Activated naive CD4-positive, alpha-beta T cell treated with Interleukin-2 at 50 U/mL for 16 hours (primary cell): ENCODE measurements around the gene BPTF.
"Not testable (repeated sequence)": the region's sequence is repeated elsewhere in the genome, so short reads cannot be mapped to it uniquely, and the experiment has no call there.

Experiments
- DNase-seq: peaks from one replicate; pipeline ENCODE4 v3.0.0-alpha.2; 2020

The BPTF gene

DNA sequence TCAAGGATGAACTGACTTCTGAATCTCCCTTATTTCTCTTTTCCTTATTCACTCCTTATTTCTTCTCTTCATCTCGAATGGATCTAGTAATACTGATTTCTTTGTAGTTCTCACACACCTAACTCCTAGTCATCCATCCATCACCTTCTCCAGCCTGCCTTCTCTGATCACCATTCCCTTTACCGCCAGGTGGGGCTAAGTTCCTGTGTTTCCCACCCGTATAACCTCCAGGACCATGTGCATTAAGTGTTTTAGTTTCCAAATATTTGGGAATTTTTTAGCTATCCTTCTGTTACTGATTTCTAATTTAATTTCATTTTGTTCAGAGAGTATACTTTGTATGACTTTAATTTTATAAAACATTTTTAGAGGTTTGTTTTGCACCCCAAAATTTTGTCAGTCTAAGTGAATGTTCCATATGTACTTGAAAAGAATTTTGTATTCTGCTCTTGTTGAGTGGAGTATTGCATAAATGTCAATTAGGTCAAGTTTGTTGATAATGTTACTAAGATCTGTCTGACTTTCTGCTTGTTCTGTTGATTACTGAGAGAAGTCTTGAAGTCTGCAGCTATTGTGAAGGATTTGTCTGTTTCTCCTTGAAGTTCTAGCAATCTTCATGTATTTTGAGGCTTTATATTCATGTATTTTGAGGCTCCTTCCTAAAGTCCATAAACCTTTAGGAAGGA lies 8.8 kb downstream of the BPTF start:
- no peak for DNase-seq

DNA sequence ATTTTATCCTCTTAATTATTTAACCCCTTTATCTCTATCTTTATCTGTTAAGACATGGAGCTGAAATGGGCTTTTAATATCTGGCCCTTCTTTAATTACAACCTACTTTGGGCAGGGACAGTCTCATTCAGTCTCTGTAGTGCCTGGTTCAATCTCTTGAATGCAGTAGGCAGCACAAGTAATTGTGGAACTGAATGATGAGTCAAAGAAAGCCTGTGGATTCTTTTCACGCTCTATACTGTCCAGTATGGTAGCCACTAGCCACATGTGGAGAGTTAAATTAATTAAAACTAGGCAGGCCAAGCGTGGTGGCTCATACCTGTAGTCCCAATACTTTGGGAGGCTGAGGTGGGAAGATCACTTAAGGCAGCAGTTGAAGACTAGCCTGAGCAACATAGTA lies 9.3 kb downstream of the BPTF start:
- no peak for DNase-seq

DNA sequence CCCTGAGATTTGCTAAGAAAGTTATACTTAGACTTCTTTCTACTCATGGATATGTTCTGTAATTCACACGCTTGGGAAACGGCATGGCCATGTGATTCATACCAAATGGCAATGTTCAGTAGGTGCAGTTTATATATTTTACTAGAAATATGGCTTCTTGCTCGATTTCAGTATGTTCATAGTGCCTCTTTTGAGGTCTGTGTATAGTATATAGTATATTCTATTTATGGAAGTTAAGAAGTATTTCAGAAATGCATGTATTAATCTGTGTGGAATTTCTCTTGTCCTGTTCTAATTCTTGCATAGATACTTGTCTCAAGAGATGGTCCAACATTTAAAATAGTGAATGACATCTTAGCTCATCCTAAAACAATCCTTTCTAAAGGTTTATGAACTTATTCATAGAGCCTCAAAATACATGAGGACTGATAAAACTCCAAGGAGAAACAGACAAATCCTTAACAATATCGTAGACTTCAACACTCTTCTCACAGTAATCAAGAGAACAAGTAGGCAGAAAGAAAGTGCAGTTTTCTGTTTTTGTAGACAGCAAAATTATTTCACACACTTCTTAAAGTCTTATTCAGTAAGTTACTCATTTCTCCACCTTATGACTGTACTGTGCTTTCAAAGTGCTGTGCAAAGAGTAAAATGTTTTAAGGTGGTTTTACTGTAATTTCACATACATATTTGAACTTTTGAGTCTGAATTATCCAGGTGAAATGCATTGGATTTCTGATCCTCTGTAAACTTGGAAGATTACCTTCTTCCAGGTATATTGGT lies 11.1 kb downstream of the BPTF start:
- no peak for DNase-seq

DNA sequence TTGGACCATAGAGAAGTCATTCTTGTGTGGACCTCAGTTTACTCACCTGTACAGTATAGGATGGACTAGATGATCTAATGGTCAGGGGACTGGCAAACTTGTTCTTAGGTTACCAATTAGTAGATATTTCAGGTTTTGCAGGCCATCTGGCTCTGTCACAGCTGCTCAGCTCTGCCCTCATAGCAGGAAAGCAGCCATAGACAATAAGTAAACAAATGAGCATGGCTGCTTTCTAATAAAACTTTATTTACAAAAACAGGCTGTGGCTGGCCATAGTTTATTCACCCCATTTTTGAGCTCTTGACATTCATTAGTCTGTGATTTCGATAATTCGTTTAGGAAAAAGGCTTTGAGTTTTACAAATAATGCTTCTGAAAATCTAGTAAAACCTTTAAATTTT lies 12.7 kb downstream of the BPTF start:
- DNase-seq: no peak

DNA sequence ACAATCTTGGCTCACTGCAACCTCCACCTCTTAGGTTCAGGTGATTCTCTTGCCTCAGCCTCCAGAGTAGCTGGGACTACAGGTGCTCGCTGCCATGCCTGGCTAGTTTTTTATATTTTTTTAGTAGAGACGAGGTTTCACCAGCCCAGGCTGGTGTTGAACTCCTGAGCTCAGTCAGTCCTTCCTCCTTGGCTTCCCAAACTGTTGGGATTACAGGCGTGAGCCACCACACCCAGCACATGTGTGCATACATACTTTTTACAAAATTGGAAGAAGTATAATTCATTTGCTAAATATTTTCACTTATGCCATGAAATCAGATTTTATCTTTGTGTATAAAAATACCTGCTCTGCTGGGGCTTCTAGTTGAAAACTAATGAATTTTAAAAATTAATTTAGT lies 13.2 kb downstream of the BPTF start:
- DNase-seq: no peak

DNA sequence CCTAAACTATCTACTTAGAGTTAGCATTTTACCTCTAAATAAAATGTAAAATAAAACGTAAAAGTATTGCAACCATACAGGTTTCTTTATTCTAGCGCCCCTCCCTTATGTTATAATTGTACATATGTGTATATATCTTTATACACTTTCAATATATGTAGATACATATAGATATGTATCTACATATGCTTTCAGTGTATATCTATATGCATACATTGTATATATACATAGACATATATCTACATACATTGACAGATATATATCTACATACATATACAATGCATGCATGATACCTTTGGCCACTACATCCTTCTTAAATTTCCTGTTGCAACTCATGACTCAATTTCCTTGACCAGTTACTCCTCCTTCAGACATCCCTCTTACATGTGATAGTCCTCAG lies 16.7 kb downstream of the BPTF start:
- DNase-seq: no peak

DNA sequence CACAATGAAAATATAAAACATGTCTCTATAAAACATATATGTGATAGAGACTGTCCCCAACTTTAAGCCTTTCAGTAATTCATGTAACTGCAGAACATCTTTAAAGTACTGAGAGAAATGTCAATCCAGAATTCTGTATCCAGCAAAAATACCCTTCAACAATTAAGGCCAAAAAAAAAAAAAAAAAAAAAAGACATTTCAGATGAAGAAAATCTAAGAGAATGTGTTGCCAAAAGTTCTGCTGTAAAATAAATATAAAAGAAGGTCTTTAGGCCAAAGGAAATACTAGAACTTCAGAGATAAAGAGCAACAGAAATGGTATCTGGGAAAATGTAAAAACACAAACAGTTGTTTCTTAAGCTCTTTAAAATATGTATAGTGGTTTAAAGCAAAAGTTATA lies 17.3 kb downstream of the BPTF start:
- DNase-seq: no peak

DNA sequence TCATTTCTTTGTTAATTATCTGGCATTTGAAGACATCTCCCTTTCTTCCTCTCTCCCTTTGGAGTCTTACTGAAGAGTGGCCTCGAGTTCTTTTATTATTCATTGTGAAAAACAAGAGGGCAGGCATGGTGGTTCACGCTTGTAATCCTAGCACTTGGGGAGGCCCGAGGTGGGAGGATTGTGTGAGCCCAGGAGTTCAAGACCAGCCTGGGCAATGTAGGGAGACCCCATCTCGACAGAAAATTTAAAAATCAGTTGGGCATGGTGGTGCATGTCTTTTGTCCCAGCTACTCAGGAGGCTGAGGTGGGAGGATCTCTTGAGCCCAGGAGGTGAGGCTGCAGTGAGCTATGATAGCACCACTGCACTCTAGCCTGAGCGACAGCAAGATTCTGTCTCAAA lies 20.1 kb downstream of the BPTF start:
- DNase-seq: no peak

DNA sequence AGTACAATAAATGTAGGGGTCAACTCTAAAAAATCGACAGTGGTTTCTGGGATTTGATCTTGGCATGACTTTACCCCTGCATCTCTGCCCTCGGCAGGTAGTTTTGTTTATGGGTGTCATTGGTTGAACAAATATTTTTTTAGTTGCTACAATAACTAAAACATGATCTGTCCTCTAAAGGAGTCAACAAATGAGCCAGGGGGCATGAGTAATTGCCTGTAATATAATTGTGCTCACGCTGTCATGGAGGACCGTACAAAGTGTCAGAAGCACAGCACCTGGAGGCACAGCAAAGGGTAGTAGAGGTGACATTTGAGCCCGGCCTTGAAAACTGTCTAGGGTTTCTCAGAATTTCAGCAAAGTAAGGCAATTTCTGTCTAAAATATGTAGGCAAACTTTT lies 22.9 kb downstream of the BPTF start:
- not testable (repeated sequence) for DNase-seq

DNA sequence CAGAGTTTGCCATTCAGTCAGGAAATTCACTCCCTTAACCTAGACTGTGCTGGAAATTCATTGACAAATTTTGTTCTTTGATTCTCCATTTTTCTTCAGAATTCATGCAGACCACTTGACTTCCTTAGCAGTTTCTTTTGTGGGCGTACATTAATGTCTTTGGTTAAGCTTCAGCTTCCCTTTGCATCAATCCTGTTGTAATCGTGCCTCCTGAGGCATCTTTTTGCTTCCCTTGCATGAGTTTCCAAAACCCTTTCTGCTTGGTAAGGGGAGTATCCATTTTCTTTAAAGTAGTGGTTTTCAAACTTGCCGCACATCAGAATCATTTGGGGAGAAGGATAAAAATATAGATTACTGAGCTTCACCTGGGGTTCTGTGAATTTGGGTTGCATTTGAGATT lies 23.5 kb downstream of the BPTF start:
- not testable (repeated sequence) for DNase-seq

DNA sequence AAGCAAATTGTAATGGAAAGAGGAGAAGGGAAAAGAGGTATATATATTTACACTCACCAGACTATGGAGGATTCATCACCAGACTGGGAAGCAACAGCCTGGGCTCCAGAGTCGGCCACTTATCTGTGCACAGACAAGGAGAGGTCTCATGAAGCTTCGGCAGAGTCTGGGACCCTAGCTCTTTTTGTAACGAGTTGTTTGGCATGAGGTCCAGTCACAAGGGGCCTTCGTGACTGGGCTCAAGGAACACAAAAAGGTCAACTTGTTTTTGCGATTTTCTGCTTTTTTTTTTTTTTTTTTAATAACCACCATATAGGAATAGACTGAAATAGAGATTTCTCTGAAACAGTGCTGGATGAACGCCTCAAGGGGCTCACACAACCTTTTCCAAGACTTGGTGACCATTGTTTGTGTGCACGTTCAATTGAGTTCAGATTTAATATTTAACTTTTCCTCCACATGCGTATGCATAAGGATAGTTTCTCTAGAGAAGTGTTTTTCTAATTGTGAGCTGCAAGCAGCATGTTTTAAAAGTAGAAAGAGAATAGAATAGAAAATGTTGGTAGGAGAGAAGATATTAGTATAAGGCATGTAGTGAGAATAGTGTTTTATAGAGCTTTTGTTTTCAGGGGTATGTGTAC lies 25.8 kb downstream of the BPTF start:
- no peak for DNase-seq

DNA sequence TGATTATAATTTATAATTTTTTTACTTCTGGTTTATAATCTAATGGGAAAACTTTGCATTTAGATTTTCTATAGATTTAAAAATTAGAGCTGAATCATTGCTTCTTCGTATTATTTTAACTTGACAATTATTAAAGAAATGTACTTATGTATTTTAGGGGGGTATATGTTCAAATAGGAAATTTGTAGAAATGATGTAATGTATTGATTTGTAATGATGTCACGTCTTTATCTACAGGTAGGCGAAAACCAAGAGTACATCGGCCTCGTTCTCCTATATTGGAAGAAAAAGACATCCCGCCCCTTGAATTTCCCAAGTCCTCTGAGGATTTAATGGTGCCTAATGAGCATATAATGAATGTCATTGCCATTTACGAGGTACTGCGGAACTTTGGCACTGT lies 28.4 kb downstream of the BPTF start:
- DNase-seq: no peak

DNA sequence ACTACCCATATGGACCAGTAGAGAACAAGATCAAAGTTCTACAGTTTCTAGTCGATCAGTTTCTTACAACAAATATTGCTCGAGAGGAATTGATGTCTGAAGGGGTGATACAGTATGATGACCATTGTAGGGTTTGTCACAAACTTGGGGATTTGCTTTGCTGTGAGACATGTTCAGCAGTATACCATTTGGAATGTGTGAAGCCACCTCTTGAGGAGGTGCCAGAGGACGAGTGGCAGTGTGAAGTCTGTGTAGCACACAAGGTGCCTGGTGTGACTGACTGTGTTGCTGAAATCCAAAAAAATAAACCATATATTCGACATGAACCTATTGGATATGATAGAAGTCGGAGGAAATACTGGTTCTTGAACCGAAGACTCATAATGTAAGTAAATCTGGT lies 29.1 kb downstream of the BPTF start:
- DNase-seq: no peak

DNA sequence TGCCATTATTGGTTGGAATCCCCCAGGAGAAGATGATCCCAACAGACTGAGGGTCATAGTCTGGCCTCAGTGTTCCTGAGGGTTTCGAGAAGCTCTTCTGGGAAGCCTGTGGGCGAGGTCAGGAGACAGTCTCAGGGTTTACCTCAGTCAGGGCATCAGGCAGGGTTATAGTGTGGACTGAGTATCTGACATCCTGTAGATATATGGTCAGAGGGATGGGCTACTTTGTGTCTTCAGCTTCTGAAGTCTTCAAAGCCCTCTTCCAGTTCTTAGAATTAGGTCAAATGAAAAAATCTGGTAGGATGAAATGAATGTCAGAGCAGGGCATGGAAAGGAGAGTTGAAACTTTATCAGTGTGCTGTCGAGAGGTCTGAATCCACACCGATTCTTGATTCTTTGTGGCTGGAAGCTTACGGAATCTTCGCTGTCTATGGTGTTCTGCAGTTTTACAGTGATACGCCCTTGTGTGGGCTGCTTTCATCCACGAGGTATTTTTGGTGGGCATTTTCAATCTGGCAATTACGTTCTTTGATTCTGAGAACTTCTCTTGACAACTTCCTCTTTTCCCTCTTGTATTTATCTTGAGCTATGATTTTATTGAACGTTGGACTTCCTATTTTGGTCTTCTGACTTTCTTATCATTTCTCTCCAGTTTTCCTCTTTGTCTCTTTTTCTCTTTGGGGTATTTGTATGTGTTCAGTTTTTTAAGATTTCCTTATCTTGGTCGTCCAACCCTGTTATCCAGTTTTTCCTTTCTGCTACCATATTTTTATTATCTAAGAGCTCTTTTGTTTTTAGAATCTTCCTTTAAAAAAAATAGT lies 30.4 kb downstream of the BPTF start:
- DNase-seq: no peak

DNA sequence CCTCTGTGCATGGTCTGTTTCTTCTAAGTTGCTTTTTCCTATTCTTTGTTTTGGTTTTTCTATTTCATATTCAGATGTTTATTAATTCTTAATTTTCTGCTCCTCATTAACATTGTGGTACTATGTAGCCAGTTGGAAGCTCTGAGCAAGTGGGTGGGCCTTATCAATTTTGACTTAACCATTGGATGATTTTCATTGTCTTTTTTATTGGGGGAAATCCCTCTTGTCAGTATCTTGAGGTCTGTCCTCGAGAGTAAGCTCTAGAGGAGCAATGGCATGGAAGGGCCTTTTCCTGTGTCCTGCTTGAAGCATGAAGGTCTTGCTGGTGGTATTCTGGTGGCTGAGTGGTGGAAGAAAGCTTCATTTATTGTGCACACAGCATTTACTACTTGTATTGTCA lies 31.1 kb downstream of the BPTF start:
- DNase-seq: not testable (repeated sequence)

DNA sequence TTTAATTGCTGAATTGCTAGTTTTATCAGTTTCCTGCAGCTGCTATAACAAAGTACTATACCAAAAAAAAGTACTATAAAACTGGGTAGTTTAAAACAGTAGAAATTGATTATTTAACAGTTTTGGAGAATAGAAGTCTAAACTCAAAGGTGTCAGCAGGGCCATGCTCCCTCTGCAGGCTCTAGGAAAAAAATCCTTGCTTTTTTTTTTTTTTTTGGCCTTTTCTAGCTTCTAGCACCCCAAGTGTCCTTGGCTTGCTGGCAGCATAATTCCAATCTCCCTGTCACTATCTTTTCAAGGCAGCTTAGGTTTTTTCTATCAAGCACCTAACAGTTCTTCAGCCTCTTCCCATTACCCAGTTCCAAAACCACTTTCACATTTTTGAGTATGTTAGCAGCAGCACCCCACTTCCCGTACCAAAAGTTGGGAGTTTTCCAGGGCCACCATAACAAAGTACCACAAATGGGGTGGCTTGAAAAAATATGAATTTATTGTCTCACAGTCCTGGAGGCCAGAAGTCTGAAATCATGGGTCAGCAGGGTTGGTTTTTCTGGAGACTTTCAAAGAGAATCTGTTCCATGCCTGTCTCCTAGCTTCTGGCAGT lies 37.4 kb downstream of the BPTF start:
- DNase-seq: no peak

DNA sequence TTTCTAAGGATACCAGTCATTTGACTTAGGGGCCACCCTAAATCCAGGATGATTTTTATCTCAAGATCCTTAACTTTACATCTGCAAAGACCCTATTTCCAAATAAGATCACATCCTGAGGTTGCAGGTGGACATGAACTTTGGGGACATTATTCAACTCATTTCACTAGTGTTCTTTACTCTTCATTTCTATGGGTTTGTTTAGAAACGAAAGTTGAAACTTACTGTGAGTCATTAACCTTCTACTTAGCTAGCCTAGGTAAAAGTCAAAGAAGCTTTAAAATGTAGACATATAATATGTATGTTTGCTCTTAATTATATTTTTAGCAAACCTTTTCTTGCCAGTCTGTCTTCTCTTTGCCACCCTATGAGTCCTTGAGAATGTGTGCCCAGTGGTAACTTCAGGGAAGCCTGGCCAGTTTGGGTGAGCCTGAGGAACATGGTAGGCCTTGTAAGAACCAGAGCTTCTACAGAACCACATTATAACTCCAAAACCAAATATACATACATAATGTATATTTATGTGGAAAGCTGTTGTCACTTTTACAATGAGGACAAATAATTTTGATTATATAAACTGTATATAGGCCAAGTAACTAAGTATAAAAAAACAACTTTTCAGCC lies 38.4 kb downstream of the BPTF start:
- DNase-seq: no peak

DNA sequence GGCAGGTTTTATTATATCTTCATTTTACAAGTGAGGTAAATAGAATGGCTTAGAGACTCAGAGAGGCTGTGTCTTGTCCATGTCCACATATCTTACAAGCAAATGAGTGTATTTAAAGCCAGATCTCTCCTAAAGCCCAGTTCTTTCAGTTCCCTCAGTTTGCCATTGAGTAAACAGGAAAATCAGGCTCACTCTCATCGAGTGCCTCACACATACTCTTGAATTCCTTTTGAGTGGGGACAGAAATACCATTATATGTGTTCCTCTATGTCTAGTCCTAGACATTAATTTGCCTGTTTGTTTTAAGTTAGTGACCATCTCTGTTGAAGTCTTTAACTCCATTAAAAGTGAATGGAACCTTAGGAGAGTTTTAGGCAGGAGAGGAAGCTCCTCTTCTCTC lies 40.1 kb downstream of the BPTF start:
- DNase-seq: no peak

DNA sequence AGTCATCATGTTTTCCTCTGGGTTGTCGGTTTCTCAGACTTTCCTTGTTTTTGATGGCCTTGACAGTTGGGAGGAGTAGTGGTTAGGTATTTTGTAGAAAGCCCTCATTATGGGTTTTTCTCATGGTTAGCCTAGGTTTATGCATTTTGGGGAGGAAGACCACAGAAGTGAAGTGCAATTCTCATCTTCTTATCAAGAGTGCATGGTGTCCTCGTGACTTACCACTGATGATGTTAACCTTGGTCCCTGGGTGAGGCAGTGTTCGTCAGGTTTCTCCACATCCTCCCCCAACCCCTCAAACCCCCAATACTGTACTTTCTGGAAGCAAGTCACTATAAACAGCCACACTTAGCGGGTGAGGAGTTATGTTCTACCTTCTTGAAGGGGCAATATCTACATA lies 42.3 kb downstream of the BPTF start:
- no peak for DNase-seq

DNA sequence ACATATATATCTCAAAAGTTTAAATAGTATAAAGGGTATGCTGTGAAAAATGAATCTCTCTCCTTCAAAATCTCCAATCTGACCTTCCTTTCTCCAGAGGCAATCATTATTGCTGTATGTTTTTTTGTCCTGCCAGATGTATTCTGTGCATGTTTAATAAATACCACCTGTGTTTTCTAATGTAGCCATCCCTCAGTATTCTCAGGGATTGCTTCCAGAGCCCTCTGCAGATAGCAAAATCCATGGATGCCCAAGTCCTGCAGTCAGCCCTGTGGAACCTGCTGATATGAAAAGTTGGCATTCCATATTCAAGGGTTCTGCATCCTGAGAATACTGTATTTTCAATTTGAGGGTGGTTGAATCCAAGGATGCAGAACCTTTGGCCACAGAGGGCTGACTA lies 42.9 kb downstream of the BPTF start:
- no peak for DNase-seq

DNA sequence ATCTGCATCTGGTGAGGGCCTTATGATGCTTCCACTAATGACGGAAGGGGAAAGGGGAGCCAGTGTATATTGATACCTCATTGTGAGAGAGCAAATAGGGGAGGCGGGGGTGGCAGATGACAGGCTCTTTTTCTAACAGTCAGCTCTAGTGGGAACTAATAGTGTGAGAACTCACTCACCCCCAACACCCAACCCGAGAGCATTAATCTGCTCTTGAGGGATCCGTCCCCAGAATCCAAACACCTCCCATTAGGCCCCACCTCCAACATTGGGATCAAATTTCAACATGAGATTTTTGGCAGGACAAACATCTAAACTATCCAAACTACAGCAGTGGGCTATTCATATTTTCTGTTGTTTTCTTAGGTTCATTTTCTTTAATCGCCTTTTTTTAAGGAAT lies 54.4 kb downstream of the BPTF start:
- DNase-seq: no peak

DNA sequence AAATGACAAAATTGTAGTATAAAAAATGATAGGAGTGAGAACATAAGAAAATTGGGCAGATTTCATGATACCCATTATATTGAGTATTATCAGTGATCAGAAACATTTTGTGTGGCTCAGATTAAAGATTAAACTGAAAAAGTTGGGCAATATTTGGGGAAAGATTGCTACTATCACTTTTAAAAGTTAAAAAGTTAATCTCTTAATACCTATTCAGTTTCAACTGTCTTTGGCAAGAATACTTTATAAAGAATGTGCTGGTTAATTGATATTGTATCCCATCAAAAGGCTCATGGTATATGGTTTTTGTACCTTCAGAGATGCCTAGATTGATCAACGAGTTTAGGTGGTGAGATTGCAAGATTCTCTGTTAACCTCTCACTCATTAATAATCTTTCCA lies 55.8 kb downstream of the BPTF start:
- no peak for DNase-seq

DNA sequence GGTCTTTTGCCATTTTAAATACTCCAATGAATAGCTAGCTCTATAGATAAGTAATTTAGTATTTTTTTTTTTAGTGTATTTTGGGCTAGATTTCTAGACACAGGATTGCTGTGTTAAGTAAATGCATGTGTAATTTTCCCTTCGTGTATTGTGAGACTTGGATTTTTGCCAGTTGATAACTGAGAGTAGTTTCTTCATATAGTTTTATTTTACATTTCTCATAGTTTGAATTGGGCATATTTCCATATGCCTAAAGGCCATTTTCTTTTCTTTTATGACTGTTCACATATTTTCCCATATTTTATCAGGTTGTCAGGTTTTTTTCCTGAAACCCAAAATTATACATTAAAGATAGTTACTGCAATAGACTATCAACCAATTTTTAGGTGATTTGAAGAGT lies 59.4 kb downstream of the BPTF start:
- DNase-seq: no peak
